IPS-NIHi7 (cell line): ENCODE results near the gene PLEKHM2.

Source experiments
- DNase-seq: peaks from one replicate; pipeline ENCODE4 v3.0.0; 2012; ENCODE audit warnings: mixed read lengths; ENCODE audit errors: extremely low spot score

PLEKHM2 gene

GRCh38 chr1:15758953-15759661 is 75.0 kb downstream of the PLEKHM2 start:
- no peak for DNase-seq

- DNase-seq = peak; percentile 73
Measured at GRCh38 chr1:15760520-15761211, 76.5 kb downstream of the PLEKHM2 start.

GRCh38 chr1:15761366-15762128 is 77.4 kb downstream of the PLEKHM2 start:
- DNase-seq = no peak

- no peak for DNase-seq
Measured at GRCh38 chr1:15762546-15762945, 78.4 kb downstream of the PLEKHM2 start.

- DNase-seq = no peak
Measured at GRCh38 chr1:15764269-15764764, 80.2 kb downstream of the PLEKHM2 start.

GRCh38 chr1:15764890-15765289 is 80.8 kb downstream of the PLEKHM2 start:
- DNase-seq = no peak

GRCh38 chr1:15765495-15766194 is 81.5 kb downstream of the PLEKHM2 start:
- DNase-seq = no peak

- no peak for DNase-seq
Measured at GRCh38 chr1:15767941-15768340, 83.8 kb downstream of the PLEKHM2 start.

GRCh38 chr1:15768388-15768787 is 84.3 kb downstream of the PLEKHM2 start:
- no peak for DNase-seq

- DNase-seq = no peak
Measured at GRCh38 chr1:15770313-15770962, 86.3 kb downstream of the PLEKHM2 start.

GRCh38 chr1:15771836-15772515 is 87.9 kb downstream of the PLEKHM2 start:
- DNase-seq = no peak

- DNase-seq = no peak
Measured at GRCh38 chr1:15775706-15776105, 91.6 kb downstream of the PLEKHM2 start.

- no peak for DNase-seq
Measured at GRCh38 chr1:15777909-15778707, 94.0 kb downstream of the PLEKHM2 start.
